NCI-H748 (cell line): ENCODE data around the gene PAX4.
A peak's percentile ranks its signal among the peaks of the same experiment; 100 is the strongest.

ENCODE experiments used
- DNase-seq: peaks from one replicate; lab custom pipeline; 2025; ENCODE audit not compliant: unreplicated experiment; lab: John Stamatoyannopoulos, UW

PAX4 gene, protein sequence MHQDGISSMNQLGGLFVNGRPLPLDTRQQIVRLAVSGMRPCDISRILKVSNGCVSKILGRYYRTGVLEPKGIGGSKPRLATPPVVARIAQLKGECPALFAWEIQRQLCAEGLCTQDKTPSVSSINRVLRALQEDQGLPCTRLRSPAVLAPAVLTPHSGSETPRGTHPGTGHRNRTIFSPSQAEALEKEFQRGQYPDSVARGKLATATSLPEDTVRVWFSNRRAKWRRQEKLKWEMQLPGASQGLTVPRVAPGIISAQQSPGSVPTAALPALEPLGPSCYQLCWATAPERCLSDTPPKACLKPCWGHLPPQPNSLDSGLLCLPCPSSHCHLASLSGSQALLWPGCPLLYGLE

DNA sequence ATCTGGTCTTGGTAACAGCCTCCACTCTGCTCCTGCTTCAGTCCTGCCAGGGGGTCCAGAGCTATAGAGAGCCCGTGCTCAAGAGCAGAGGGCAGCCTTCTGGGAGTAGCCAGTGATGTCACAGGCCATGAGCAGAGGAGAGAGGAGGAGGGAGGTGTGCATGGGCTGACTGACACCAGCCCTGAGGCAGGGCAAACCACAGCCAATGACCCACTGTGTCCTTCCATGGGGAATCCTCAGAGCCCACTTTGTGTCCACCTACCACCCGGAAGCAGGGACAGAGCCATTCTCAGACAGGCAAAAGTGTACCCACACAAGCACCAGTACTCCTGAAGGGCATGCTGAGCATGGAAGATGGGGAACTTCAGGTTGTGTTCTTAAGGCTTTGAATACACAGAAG lies at the start of gene PAX4:
Gene PAX4 (minus strand): TSS at position 101 of the 400 bp plus-strand sequence. CDS start 2,214 bp downstream, outside the sequence.
- no peak for DNase-seq

DNA sequence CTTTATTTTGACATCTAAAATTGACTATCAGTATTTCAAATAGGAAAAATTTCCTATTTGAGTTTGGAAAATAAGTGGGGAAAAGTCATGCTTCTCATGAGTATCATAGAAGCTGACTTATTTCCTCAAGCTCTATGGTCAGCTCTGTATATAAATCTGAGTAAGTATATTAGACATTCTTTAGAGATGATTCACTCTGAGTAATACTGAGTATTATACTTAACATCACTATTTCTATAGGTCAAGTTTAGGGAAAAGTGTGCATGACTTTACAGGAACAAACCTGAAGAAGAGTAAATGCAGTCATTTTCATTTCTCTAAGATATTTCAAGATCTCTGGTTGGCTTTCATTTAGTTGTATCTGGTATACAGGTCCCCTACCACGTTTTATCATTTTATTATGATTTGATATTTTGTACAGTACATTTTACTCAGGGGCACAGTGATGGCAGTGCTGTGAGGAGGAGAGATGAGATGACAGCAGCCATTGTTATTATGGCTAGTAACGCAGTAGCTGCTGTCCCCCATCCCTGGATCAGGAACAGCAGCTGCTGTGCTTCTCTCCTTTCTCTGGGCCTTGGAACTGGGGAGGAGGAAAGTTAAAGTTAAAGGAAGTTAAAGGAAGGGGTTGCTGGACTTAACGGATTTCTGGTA lies 49.2 kb upstream of the PAX4 start:
- DNase-seq, result no peak

DNA sequence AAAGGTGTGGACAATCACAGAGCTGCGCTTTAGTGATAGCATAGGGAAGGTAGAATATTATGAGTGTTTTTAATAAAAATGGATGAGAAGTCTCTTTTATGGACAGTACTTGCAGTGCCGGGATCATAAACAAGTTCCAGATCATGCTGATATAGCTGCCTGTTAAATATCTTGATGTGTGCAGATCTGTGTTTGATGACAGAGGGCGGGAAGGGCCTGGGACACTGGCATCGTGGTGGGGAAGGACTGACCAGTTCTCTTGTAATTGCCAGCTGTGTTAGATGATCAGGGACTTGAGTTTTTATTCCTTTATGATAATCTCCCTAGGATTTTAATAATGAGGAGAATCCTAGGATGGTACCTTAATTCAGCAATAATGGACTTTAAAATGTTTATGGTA lies 48.7 kb upstream of the PAX4 start:
- DNase-seq, result no peak

DNA sequence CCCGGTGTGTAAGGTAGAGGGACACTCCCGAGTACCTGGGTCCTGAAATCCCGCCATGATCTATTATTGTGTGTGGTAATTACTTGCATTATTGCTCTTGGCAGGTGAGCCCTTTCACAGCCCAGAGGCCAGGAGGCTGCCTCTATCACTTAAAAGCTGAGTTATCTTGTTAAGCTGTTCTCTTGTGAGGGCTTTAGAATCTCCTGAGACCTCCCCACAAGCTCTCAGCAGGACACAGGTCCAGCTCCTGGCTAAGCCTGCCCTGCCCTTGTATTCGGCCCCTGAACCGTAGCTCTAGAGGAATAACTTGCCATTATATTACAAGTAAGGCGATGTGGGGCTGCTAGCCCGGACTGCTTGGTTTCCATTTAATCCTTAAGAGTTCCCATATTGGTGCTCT lies 48.0 kb upstream of the PAX4 start:
- DNase-seq, result peak; percentile 56

DNA sequence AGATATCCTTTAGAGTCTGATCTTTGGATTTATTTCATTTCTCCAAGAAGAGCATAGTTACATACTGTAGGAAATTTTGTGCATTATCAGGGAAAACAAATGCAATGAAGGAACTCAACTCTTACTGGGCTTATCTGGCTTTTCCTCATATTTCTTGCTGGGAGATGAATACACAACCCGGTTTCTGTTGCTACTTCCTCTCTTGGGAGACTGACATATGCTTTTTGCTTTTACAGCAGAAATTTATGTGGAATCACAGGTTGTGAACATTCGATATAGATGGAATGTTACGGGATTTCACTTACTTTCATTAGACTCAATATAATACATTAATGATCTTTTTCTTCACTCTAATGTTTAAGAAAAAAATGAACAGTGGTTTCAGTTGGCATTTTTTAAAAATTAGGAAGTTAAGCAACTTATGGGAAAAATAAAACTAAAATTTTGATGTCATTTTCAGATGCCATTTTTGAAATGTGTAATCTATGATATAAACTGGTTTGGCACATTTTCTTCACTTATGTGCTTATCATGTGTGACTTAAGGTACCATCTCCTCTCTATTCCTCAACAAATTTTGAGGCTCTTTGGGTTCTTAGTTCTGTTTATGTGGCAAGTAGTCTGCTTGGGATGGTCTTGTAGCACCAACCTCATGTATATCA lies 41.2 kb upstream of the PAX4 start:
- DNase-seq, result no peak

DNA sequence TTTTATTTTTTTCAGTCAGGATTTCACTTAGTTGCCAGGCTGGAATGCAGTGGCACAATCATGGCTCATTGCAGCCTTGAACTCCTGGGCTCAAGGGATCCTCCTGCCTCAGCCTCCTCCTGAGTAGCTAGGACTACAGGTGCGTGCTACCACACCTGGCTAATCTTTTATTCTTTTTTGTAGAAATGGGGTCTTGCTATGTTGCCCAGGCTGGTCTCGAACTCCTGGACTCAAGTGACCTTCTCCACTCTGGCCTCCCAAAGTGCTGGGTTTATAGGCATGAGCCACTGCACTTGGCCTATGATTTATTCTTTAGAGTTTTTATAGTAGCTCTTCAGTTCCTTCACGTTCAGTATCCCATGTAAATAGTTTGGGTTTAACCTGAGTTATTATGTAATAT lies 39.6 kb upstream of the PAX4 start:
- no peak for DNase-seq

DNA sequence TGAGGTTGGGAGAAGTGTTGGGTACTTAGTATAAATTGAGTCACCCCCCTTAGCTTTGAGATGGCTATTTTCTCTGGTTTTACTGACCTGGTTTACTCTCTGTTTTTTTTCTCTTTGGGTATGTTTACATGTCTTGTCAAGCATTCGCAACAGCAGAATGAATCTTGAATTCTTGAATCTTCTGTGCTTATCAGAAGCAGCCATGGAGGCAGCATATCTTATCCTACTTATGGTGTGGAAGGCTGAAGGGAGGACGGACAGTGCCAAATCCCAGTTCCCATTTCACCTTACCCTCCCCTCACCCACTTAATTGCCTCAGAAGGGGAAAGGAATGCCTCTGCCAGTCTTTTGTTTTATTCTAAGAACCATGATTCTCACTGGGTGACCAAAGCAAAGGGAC lies 37.8 kb upstream of the PAX4 start:
- DNase-seq, result no peak

DNA sequence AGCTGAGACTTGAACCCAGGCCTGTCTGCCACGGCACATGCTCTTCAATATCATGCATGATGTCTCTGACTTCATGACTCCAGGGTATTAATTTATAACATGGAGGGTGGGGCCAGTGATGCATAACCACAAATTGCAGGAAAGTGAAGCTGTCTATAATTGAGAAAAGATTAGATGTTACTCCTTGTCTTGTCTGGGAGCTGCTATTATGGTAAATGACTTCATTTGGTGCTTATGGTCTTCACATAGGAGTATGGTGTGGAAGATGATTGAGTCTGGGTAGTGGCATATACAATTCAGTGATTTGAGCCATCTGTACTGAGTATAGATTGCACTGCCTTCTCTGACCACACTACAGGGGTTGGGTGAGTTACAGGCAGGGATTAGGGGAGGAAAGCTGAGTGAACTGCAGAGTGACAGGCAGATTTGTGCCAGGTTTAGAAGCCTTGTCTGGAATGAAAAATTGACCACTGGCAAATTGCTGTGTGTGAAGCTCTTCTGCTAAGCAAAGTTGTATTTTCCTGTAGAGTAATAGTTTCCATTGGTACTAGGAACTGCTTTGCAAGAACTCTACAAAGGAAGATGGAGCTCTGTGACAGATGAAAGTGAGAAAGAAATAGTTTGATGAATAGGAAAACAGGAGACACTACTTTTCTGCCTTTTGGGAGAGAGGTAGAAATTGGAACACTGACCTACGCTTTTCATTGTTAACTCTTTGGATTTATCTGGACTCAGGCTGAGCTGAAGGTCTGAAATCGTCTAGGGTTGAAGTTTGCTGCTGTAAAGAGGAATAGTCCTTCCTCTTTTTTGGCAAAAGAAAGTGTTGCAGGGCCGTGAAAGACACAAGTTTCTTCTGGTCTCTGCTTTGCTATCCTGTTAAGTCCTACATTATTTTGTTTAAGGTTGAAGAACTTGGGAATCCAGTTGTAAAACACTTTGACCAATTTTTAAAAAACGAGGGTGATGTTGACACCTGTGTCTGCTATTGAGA lies 36.8 kb upstream of the PAX4 start:
- no peak for DNase-seq

DNA sequence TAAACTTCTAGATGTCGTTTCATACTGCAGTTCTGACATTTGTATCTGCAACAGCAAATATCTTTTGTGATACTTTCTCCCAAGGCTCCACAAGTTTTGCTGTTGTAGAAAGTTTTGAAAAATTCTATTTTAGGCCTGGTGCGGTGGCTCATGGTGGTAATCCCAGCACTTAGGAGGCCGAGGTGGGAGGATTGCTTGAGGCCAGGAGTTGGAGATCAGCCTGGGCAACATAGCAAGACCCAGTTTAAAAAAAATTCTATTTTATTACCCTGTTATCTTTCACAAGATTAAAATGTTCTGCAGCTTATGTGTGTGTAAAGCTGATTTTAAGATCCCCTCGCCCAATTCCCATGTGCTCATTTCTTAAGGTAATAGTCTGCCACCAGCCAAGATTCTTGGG lies 35.5 kb upstream of the PAX4 start:
- no peak for DNase-seq

DNA sequence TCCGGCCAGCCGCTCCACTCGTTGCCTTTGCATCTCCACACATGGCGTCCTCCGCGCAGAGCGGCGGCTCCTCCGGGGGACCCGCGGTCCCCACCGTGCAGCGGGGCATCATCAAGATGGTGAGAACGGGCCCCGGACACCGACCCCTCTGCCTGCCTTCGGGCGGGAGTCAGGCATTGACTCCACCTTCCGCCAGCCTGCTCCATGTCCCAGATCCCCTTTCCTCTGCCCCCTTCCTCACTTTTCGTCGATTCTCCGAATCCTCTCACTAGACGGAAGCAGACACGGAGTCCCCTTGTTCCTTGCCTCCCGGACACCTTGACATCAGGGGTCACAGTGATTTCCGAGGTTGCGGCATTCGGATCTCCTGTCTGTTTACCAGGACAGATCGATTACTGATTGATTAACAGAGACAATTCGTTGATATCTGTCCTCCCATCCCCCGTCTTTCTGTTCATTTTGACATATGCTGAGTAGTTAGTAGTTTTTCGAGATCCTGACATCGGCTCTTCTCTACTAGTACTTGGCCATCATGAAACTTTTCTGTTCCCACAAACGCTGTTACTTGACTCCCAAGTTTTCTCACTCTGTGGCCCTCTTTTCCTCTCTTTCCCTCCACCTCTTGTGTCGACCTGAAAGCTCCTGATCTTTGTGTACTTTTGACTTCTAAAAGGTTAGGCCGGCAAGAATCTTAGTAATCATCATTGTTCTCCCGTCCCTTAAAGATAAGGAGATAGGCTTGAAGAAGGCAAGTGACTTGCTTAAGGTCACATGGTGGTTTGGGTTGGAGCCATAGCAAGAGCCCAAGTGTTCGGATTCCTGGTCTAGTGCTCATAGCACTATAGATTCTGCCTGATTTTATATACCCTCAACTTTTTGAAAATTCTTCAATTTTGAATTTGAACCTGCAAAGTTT lies 34.6 kb upstream of the PAX4 start:
- peak; percentile 68 for DNase-seq

DNA sequence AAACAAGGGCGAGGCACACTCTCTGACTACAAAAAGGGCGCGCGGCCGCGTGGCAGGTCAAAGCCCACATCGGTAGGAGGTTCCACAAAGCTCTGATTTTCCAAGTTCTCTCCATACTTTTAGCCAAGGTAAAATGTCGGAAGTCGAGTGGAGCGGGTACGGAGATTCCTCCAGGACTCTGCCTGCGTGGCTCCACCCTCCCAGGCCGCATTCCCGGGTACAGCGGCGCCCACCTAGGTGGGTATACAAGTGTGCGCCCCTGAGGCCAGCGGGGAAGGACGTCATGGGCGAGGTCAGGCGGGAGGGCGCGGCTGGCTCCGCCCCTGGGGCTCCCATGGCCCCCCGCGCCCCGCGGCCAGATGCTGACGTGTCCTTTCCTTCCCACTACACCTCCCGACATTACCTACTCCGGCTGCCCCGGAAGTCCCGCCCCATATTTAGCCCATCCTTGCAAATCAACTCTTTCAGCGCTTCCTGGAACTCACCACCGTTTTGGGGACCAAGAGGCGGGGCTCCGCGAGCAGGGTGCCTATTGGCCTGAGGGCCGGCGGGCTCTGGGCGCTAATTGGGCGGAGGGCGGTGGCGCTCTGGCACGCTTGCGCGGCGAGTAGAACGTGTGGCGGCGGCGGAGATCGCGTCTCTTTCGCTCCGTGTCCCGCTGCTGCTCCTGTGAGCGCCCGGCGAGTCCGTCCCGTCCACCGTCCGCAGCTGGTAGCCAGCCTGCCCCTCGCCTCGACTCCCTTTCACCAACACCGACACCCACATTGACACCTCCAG lies 33.8 kb upstream of the PAX4 start, which contains the start of gene SND1:
Gene SND1 (plus strand): TSS at position 639 of the 777 bp plus-strand sequence. CDS start 180 bp downstream, outside the sequence.
- peak; percentile 99 for DNase-seq

DNA sequence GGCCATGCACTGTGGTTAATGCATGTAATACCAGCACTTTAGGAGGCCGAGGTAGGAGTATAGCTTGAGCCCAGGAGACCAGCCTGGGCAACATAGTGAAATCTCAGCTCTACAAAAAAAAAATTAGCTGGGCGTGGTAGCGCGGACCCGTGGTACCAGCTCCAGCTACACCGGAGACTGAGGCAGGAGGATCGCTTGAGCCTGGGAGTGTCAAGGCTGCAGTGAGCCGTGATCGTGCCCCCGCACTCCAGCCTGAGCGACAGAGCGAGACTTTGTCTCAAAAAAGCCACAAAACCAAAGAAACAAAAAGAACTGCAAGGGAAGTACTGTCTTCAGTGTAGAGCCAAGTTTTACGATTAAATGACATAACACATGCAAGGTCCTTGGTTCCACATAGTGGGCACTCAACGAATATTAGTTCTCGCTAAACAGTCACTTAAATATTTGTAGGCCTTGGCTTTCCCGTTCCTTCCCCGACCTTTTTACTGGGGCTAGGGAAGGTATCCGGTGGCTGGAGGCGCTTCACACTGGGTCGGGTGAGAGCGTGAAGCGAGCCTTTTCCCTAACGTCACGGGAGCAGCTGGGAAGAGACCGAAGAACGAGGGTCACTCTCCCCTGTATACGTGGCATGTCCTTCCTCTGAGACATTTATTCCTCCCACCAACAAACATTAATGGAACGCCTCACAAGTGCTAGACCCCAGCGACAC lies 33.1 kb upstream of the PAX4 start:
- no peak for DNase-seq

DNA sequence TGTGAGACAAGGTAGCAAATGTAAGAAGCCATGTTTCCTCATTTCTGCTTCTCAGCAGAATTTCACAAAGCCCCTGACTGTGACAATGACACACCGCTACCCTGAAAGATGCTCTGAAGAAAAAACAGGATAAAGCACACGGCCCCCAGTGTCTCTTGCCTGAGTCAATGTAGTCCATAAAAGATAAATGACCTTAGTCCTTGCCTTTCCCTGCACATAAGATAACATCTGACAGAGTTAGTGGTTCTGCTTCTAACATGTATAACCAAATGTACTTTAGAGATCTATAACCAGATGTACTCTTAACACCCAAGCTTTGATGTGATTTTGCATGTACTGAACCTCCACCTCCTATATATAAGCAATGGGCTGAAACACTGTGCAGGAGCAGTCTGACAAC lies 31.0 kb upstream of the PAX4 start:
- DNase-seq, result no peak

DNA sequence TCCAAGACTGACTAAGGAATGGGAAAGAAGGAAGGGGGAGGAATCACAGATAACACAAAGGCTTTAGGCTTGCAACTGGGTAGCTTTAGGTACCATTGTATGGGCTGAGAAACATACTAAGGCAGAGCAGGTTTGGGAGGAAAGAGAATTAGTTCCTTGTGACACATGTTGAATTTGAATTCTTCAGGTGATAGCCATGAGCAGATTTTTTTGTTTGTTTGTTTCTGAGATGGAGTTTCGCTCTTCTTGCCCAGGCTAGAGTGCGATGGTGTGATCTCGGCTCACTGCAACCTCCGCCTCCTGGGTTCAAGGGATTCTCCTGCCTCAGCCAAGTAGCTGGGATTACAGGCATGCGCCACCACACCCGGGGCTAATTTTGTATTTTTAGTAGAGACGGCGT lies 29.7 kb upstream of the PAX4 start:
- DNase-seq, result no peak

DNA sequence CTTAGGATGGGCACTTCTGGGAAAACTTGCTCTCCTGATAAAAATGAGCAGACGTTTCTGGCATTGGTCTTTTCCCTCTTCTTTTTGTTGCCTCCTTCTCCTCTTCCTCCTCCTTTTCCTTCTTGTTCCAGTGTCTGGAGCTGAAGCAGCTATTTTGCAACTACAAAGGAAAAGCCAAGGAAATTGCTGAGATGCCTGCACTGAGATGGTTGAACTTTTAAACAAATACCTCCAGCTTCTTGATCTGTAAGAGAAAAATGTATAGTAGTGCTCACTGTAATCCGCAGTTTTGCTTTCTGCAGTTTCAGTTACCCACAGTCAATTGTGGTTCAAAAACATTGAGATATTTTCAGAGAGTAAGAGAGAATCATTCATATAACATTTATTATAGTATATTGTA lies 26.5 kb upstream of the PAX4 start:
- no peak for DNase-seq

DNA sequence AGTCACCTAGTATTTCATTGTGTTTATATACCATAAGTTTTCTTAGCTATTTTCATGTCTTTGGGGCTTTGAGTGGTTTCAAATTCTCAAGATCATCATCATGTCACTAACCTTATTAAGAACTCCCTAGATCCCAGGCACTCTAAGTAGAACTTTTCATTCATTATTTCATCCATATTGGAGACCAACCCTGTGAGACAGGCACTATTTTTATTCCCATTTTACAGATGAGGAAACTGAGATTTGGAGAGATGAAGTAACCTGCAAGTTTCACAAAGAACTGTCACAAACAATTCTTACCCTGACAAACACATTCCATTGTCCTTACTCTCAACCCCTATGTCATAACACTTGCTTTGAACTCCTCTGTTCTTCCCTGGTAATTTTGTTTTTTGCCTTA lies 20.3 kb upstream of the PAX4 start:
- no peak for DNase-seq

DNA sequence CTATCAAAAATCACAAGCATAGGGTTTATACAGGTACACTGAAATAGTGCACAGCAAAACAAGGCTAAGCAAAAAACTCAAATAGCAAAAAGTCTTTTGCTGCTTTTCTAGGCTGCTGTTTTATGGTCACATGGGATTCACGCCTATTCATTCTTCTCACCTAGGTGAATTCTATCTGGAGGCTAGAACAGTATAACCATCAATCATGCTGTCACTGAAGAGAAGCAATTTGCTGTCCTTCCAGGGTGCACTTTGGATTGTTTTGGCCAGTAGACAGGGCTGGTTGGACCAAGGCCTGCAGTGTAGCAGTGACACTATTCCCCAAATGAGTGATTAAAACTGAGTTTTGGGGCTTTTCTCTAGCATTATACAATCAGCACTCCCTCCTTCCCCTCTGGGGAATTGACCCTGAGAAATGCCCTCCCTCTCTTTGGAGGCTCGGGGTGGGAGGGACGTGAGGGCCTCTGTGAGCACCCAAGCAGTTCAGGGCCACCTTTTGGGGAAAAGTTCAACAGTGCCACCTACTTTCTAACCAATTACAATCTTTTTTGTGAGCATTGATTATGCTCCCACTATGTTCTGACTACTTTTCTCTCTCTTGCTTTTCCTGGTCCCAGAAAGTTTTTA lies 17.8 kb upstream of the PAX4 start:
- DNase-seq, result no peak

DNA sequence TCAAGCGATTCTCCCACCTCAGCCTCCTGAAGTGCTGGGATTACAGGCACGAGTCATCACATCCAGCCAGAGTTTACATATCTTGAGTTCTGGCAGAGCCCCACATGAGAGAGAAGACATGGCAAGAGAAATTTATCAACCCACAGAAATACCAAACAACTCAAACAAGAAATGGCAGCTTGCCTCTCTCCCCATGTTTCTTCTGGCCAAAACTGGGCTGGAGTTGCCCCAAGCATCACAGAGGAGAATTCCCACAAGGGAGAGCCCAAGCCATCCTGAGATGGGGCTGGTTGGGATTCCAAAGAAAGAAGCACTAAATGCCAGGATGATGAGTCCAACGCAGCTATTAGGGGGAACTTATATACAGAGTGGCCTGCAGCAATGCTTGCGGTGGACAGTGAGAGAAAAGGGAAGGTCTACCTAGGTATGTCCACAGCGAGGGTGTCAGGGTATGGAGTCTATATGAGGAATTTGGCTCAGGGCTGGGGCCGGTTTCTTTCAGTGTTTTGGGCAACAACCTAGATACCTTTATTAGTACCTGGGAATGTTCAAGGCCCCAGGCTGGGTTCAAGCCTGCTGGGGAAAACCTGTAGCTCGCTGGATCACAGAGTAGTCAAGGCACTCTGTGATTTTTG lies 14.5 kb upstream of the PAX4 start:
- no peak for DNase-seq
